Panc1 (cell line): ENCODE data around the gene TLE1. TPM values are rescaled to one million over a fixed set of nuclear protein-coding genes. Genes with fewer than 3 reads are reported as not detected.

ENCODE experiments used
- ATAC-seq: fragments of 200-7000 bp; cut with Tn5 transposase; 2 replicates; pipeline ENCODE4 v1.9.1; 2020; ENCODE audit warnings: mild to moderate bottlenecking, moderate library complexity
- BruUV-seq: library from RNA; stranded (reverse); fragments of 400-500 nt; replicated peaks from 2 replicates; lab custom pipeline; 2021; lab: Mats Ljungman, UMichigan
- CTCF ChIA-PET: fragments of 300-600 bp; sonication (Branson Sonifier 250); formaldehyde crosslinking; loops from one replicate; lab custom pipeline; 2022; ENCODE audit warnings: antibody characterized with exemption; lab: Charles Lee
- POLR2A ChIA-PET: fragments of 300-600 bp; sonication (Branson Sonifier 250); formaldehyde crosslinking; loops from one replicate; lab custom pipeline; 2022; ENCODE audit warnings: antibody characterized with exemption; lab: Charles Lee
- DNase-seq: peaks from one replicate; pipeline ENCODE4 v3.0.0-alpha.2; 2010; ENCODE audit warnings: low read depth, low spot score
- H3K27ac ChIP-seq: 2 replicates; pipeline ENCODE4 v1.5.1; 2011; ENCODE audit warnings: mild to moderate bottlenecking, low read length, inconsistent platforms
- H3K27me3 ChIP-seq: fragments of 200-500 bp; sonication (Bioruptor generic); 2 replicates; pipeline ENCODE4 v1.6.0; 2014; ENCODE audit warnings: low read length, inconsistent platforms; ENCODE audit not compliant: control insufficient read depth, insufficient read depth
- H3K36me3 ChIP-seq: fragments of 200-500 bp; sonication (Bioruptor generic); 2 replicates; pipeline ENCODE4 v1.5.1; 2014; ENCODE audit warnings: inconsistent platforms, mild to moderate bottlenecking, low read length, moderate library complexity; ENCODE audit not compliant: control insufficient read depth, insufficient read depth
- H3K4me1 ChIP-seq: 2 replicates; pipeline ENCODE4 v1.5.1; 2011; ENCODE audit warnings: inconsistent platforms, mild to moderate bottlenecking, low read length, moderate library complexity; ENCODE audit not compliant: control insufficient read depth, insufficient read depth
- H3K4me3 ChIP-seq, 2 experiments: 2 replicates each; pipeline ENCODE4 v1.5.1; 2011 to 2012; ENCODE audit warnings: low read depth in 2 of 2, low read length in 2 of 2, mild to moderate bottlenecking in 2 of 2, inconsistent platforms in 1 of 2, moderate library complexity in 1 of 2
- H3K9me3 ChIP-seq: fragments of 200-500 bp; sonication (Bioruptor generic); 2 replicates; pipeline ENCODE4 v1.5.1; 2014; ENCODE audit warnings: low read depth, mild to moderate bottlenecking, inconsistent platforms, low read length, moderate library complexity; ENCODE audit not compliant: control insufficient read depth, insufficient read depth
- CTCF ChIP-seq: fragments of 450-650 bp; IDR thresholded peaks from 2 replicates; pipeline ENCODE4 v1.5.1; 2017; ENCODE audit warnings: mild to moderate bottlenecking
- POLR2AphosphoS5 ChIP-seq: IDR thresholded peaks from 2 replicates; pipeline ENCODE4 v1.6.1; 2012; ENCODE audit warnings: mild to moderate bottlenecking, low read depth, low read length, moderate library complexity
- REST ChIP-seq, 2 experiments: IDR thresholded peaks; 2 replicates each; pipeline ENCODE4 v1.6.1; 2011 to 2012; ENCODE audit warnings: low read depth in 2 of 2, control low read depth in 1 of 2, low read length in 1 of 2, mild to moderate bottlenecking in 1 of 2, moderate library complexity in 1 of 2; ENCODE audit not compliant: insufficient read depth in 1 of 2
- SIN3A ChIP-seq: IDR thresholded peaks from 2 replicates; pipeline ENCODE4 v1.6.1; 2012; ENCODE audit warnings: low read depth, mild to moderate bottlenecking, low read length, moderate library complexity, borderline replicate concordance; ENCODE audit not compliant: insufficient read depth
- TCF7L2 ChIP-seq: IDR thresholded peaks from 2 replicates; pipeline ENCODE4 v1.6.1; 2011; ENCODE audit warnings: mild to moderate bottlenecking, low read depth, low read length, inconsistent platforms
- in situ Hi-C: cut with HindIII; loops from 2 replicates; pipeline ENCODE4 v1.10.0; 2016; ENCODE audit warnings: low sequenced_read_pairs, low pct_unique_long_range_greater_than_20kb
- intact Hi-C: fragments of 100-400 bp; cut with micrococcal nuclease; formaldehyde crosslinking; loops from one replicate; pipeline ENCODE4 v1.10.0; 2022; ENCODE audit not compliant: unreplicated experiment
- total RNA-seq: library from RNA; stranded (reverse); gene quantifications from one replicate; pipeline ENCODE4 v1.2.1, GENCODE V29; 2021; ENCODE audit not compliant: unreplicated experiment

Gene TLE1
- total RNA-seq, 1 experiment from 2014 or later = 12.9 TPM

- CTCF ChIA-PET = no interaction called here
Observed at GRCh38 chr9:81637276-81637675, 52.1 kb downstream of the TLE1 start.

GRCh38 chr9:81636255-81636599, 53.1 kb downstream of the TLE1 start:
- in situ Hi-C loops (no loop called here), intact Hi-C loops (no loop called here)
- no peaks in the 10 kb centered on the region for H3K9me3 ChIP-seq
- H3K27ac ChIP-seq = no peak overlapping the region
- DNase-seq = no peak
- H3K4me1 ChIP-seq = no peaks in the 10 kb centered on the region
- H3K4me3 ChIP-seq = no peak overlapping the region
- CTCF ChIA-PET = no interaction called here
- H3K27me3 ChIP-seq = no peaks in the 10 kb centered on the region
- POLR2A ChIA-PET = no interaction called here
- no peaks in the 10 kb centered on the region for H3K36me3 ChIP-seq
- ATAC-seq = no peak
- TF ChIP-seq CTCF = no peak
- TF ChIP-seq POLR2AphosphoS5 = no peak
- no peak for TF ChIP-seq REST (IDR thresholded peaks at IDR 0.05; ENCODE audit: insufficient read depth in 1 of 2, low read depth in 2 of 2, low read length in 1 of 2)
- no TSS peak for BruUV-seq

More at GRCh38 chr9:81637276-81637675, 52.1 kb downstream of the TLE1 start:
- POLR2A ChIA-PET = no interaction called here
- Histone ChIP-seq H3K27me3 (no peaks in the 10 kb centered on the region), H3K36me3 (no peaks in the 10 kb centered on the region), H3K27ac (no peak overlapping the region), H3K9me3 (no peaks in the 10 kb centered on the region), H3K4me3 (no peak overlapping the region), H3K4me1 (no peaks in the 10 kb centered on the region)
- ATAC-seq (no peak), DNase-seq (no peak)
- BruUV-seq = no TSS peak
- intact Hi-C loops = no loop called here
- TF ChIP-seq REST (IDR thresholded peaks at IDR 0.05; ENCODE audit: insufficient read depth in 1 of 2, low read depth in 2 of 2, low read length in 1 of 2) (no peak), TCF7L2 (no peak), CTCF (no peak), SIN3A (no peak), POLR2AphosphoS5 (no peak)
- in situ Hi-C loops = no loop called here
